WTC11 (cell line): ENCODE data around the gene TSPAN31. TPM values are rescaled to one million over a fixed set of nuclear protein-coding genes. Genes with fewer than 3 reads are reported as not detected.

ENCODE experiments used
- ATAC-seq: fragments of 200-7000 bp; cut with Tn5 transposase; 2 replicates; pipeline ENCODE4 v1.10.0; 2021; ENCODE audit warnings: mild to moderate bottlenecking, moderate library complexity
- CTCF ChIA-PET: fragments of 300-600 bp; sonication (Branson Sonifier 250); formaldehyde crosslinking; loops from one replicate; lab custom pipeline; 2021; ENCODE audit warnings: antibody characterized with exemption; lab: Charles Lee
- POLR2A ChIA-PET: fragments of 350-600 bp; sonication (Branson Sonifier 250); formaldehyde crosslinking; loops from one replicate; lab custom pipeline; 2021; ENCODE audit warnings: antibody characterized with exemption; lab: Charles Lee
- DNase-seq: peaks from one replicate; pipeline ENCODE4 v3.0.0; 2021; ENCODE audit warnings: low spot score
- H3K27ac Mint-ChIP-seq: 2 replicates; pipeline ENCODE4 v1.8.0; 2021; ENCODE audit warnings: mixed read lengths
- H3K27me3 Mint-ChIP-seq: 2 replicates; pipeline ENCODE4 v1.8.0; 2021; ENCODE audit warnings: low read depth, mild to moderate bottlenecking, moderate library complexity, mixed read lengths
- H3K36me3 Mint-ChIP-seq: 2 replicates; pipeline ENCODE4 v1.8.0; 2021; ENCODE audit warnings: mixed read lengths
- H3K4me1 Mint-ChIP-seq: 2 replicates; pipeline ENCODE4 v1.8.0; 2022; ENCODE audit warnings: mixed read lengths
- H3K4me3 Mint-ChIP-seq: 2 replicates; pipeline ENCODE4 v1.8.0; 2021; ENCODE audit warnings: mild to moderate bottlenecking, moderate library complexity, mixed read lengths
- H3K9me3 Mint-ChIP-seq: 2 replicates; pipeline ENCODE4 v1.8.0; 2021; ENCODE audit warnings: mixed read lengths
- CREB1 ChIP-seq: sonication (generic); formaldehyde crosslinking; IDR thresholded peaks from 2 replicates; pipeline ENCODE4 v1.8.0; 2023; ENCODE audit warnings: mild to moderate bottlenecking, missing genetic modification reagents
- CREM ChIP-seq: sonication (generic); formaldehyde crosslinking; IDR thresholded peaks from 2 replicates; pipeline ENCODE4 v1.8.1; 2022; ENCODE audit warnings: mild to moderate bottlenecking, missing genetic modification reagents, moderate library complexity
- ELF4 ChIP-seq: sonication (generic); formaldehyde crosslinking; IDR thresholded peaks from 2 replicates; pipeline ENCODE4 v1.8.1; 2022; ENCODE audit warnings: low read depth, mild to moderate bottlenecking, moderate library complexity, missing genetic modification reagents
- FOXP1 ChIP-seq: sonication (generic); formaldehyde crosslinking; IDR thresholded peaks from 2 replicates; pipeline ENCODE4 v1.8.0; 2022; ENCODE audit warnings: missing genetic modification reagents, mild to moderate bottlenecking, moderate library complexity, borderline replicate concordance
- GABPB1 ChIP-seq: sonication (generic); formaldehyde crosslinking; IDR thresholded peaks from 2 replicates; pipeline ENCODE4 v1.8.1; 2023; ENCODE audit warnings: mild to moderate bottlenecking, missing genetic modification reagents
- GRHL2 ChIP-seq: fragments of 250-450 bp; sonication (Bioruptor Pico); IDR thresholded peaks from 2 replicates; pipeline ENCODE4 v1.8.0; 2022; ENCODE audit warnings: mild to moderate bottlenecking, moderate library complexity; ENCODE audit not compliant: insufficient replicate concordance, severe bottlenecking
- HMGA2 ChIP-seq: fragments of 250-450 bp; sonication (Bioruptor Pico); IDR thresholded peaks from 2 replicates; pipeline ENCODE4 v1.4.0; 2021; ENCODE audit warnings: mild to moderate bottlenecking, moderate library complexity
- KAT7 ChIP-seq: sonication (generic); formaldehyde crosslinking; IDR thresholded peaks from 2 replicates; pipeline ENCODE4 v1.8.1; 2023; ENCODE audit warnings: missing genetic modification reagents, mild to moderate bottlenecking, borderline replicate concordance
- MXD4 ChIP-seq: fragments of 250-450 bp; sonication (Bioruptor Pico); IDR thresholded peaks from 2 replicates; pipeline ENCODE4 v1.8.0; 2021; ENCODE audit warnings: mild to moderate bottlenecking, moderate library complexity, borderline replicate concordance
- NFATC4 ChIP-seq: fragments of 250-450 bp; sonication (Bioruptor Pico); IDR thresholded peaks from 2 replicates; pipeline ENCODE4 v1.9.0; 2021; ENCODE audit warnings: mild to moderate bottlenecking
- NFE2L1 ChIP-seq: sonication (generic); formaldehyde crosslinking; IDR thresholded peaks from 2 replicates; pipeline ENCODE4 v1.8.1; 2023; ENCODE audit warnings: missing genetic modification reagents
- NR2C2 ChIP-seq: sonication (generic); formaldehyde crosslinking; IDR thresholded peaks from 2 replicates; pipeline ENCODE4 v1.8.0; 2022; ENCODE audit warnings: mild to moderate bottlenecking, missing genetic modification reagents
- NR3C1 ChIP-seq: sonication (generic); formaldehyde crosslinking; conservative IDR thresholded peaks from 2 replicates; pipeline ENCODE4 v1.8.1; 2023; ENCODE audit warnings: low read depth, mild to moderate bottlenecking, missing genetic modification reagents
- PRRX2 ChIP-seq: fragments of 250-450 bp; sonication (Bioruptor Pico); IDR thresholded peaks from 2 replicates; pipeline ENCODE4 v1.8.0; 2021; ENCODE audit warnings: mild to moderate bottlenecking
- SMAD3 ChIP-seq: sonication (generic); formaldehyde crosslinking; IDR thresholded peaks from 2 replicates; pipeline ENCODE4 v1.8.0; 2022; ENCODE audit warnings: missing genetic modification reagents, mild to moderate bottlenecking, borderline replicate concordance
- ZNF121 ChIP-seq: sonication (generic); formaldehyde crosslinking; IDR thresholded peaks from 2 replicates; pipeline ENCODE4 v1.8.0; 2023; ENCODE audit warnings: missing genetic modification reagents
- ZNF138 ChIP-seq: sonication (generic); formaldehyde crosslinking; conservative IDR thresholded peaks from 2 replicates; pipeline ENCODE4 v1.8.1; 2022; ENCODE audit warnings: mild to moderate bottlenecking, moderate library complexity, missing genetic modification reagents
- ZNF219 ChIP-seq: sonication (generic); formaldehyde crosslinking; IDR thresholded peaks from 2 replicates; pipeline ENCODE4 v1.8.0; 2023; ENCODE audit warnings: missing genetic modification reagents, mild to moderate bottlenecking, borderline replicate concordance
- ZNF317 ChIP-seq: sonication (generic); formaldehyde crosslinking; IDR thresholded peaks from 2 replicates; pipeline ENCODE4 v1.8.1; 2023; ENCODE audit warnings: low read depth, mild to moderate bottlenecking, moderate library complexity, missing genetic modification reagents, borderline replicate concordance
- ZNF423 ChIP-seq: fragments of 250-450 bp; sonication (Bioruptor Pico); IDR thresholded peaks from 2 replicates; pipeline ENCODE4 v2.1.2; 2022; ENCODE audit warnings: mild to moderate bottlenecking, moderate library complexity
- total RNA-seq: library from RNA; stranded (reverse); gene quantifications from 3 replicates; pipeline ENCODE4 v1.2.3, GENCODE V29; 2021
- TF ChIP-seq, protein P1 (sequence below): sonication (generic); formaldehyde crosslinking; IDR thresholded peaks from 2 replicates; pipeline ENCODE4 v1.8.1; 2023; ENCODE audit warnings: mild to moderate bottlenecking, moderate library complexity, missing genetic modification reagents
- TF ChIP-seq, protein P2 (sequence below): sonication (generic); formaldehyde crosslinking; IDR thresholded peaks from 2 replicates; pipeline ENCODE4 v1.8.1; 2022; ENCODE audit warnings: low read depth, mild to moderate bottlenecking, moderate library complexity, missing genetic modification reagents, borderline replicate concordance
- TF ChIP-seq, protein P3 (sequence below): sonication (generic); formaldehyde crosslinking; IDR thresholded peaks from 2 replicates; pipeline ENCODE4 v1.8.1; 2022; ENCODE audit warnings: low read depth, missing genetic modification reagents, borderline replicate concordance

Gene TSPAN31
- total RNA-seq, 1 experiment from 2014 or later = 9.9 TPM

DNA sequence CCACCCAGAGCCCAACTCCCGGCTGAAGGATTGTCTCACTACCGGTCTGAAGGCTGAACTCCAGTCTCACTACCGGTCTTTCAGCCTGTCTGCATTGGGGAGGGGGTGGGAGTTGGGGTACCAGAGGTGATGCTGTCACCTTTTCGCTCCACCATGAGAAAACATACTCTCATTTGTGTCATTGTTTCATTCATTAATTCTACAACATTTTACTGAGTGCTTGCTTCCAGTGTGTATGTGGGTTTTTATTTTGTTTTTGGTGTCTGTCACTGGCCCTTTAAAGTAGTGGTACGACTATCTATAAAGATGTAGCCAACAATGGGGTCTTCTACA, 7.8 kb downstream of the TSPAN31 start (continued):
- TF ChIP-seq, protein P1, sequence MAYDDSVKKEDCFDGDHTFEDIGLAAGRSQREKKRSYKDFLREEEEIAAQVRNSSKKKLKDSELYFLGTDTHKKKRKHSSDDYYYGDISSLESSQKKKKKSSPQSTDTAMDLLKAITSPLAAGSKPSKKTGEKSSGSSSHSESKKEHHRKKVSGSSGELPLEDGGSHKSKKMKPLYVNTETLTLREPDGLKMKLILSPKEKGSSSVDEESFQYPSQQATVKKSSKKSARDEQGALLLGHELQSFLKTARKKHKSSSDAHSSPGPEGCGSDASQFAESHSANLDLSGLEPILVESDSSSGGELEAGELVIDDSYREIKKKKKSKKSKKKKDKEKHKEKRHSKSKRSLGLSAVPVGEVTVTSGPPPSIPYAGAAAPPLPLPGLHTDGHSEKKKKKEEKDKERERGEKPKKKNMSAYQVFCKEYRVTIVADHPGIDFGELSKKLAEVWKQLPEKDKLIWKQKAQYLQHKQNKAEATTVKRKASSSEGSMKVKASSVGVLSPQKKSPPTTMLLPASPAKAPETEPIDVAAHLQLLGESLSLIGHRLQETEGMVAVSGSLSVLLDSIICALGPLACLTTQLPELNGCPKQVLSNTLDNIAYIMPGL (CRISPR knock-in tag) = no peak
- no peak for TF ChIP-seq CREM
- TF ChIP-seq GABPB1 = no peak

DNA sequence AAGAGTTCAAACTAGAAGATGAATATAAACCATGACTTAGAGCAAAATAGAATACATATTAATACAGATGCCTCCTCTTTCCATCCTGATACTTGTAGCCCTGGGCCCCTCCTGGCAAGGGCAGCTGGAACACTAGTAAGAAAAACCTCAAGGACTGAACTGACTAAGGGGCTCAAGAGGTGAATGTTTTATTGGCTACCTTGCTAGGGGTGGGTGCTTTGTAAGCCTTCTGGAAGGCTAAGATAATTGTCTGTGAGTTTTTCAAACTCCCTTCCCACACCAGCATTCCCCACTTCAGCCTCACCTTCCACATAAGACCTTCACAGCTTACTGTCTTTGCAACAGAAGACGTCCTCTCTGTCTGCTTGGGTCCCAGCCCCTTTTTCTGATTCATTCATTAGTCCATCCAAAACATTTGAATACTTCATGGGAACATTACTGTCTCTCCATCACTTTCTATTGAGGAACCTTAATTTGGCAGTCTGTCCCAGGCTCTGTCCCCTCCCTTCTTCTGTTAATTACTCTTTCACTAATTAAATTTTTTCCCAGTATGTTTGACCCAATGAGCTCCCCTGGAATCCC, 9.0 kb downstream of the TSPAN31 start:
- no peaks in the 10 kb centered on the region for H3K9me3 Mint-ChIP-seq
- no peak overlapping the region for H3K27ac Mint-ChIP-seq
- ATAC-seq (no peak), DNase-seq (no peak)
- TF ChIP-seq MXD4 (CRISPR knock-in tag) (no peak), ELF4 (CRISPR knock-in tag) (no peak), NR2C2 (CRISPR knock-in tag) (no peak), FOXP1 (CRISPR knock-in tag) (no peak), ZNF138 (no peak), NFATC4 (CRISPR knock-in tag) (no peak), GRHL2 (no peak), NFE2L1 (no peak), ZNF317 (no peak), NR3C1 (CRISPR knock-in tag) (no peak), ZNF423 (CRISPR knock-in tag) (no peak), ZNF121 (CRISPR knock-in tag) (no peak), PRRX2 (no peak), CREB1 (no peak), KAT7 (CRISPR knock-in tag) (no peak), HMGA2 (CRISPR knock-in tag) (no peak), SMAD3 (CRISPR knock-in tag) (no peak), ZNF219 (no peak)
- TF ChIP-seq, protein P2, sequence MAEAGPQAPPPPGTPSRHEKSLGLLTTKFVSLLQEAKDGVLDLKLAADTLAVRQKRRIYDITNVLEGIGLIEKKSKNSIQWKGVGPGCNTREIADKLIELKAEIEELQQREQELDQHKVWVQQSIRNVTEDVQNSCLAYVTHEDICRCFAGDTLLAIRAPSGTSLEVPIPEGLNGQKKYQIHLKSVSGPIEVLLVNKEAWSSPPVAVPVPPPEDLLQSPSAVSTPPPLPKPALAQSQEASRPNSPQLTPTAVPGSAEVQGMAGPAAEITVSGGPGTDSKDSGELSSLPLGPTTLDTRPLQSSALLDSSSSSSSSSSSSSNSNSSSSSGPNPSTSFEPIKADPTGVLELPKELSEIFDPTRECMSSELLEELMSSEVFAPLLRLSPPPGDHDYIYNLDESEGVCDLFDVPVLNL (CRISPR knock-in tag) = no peak
- TF ChIP-seq, protein P3, sequence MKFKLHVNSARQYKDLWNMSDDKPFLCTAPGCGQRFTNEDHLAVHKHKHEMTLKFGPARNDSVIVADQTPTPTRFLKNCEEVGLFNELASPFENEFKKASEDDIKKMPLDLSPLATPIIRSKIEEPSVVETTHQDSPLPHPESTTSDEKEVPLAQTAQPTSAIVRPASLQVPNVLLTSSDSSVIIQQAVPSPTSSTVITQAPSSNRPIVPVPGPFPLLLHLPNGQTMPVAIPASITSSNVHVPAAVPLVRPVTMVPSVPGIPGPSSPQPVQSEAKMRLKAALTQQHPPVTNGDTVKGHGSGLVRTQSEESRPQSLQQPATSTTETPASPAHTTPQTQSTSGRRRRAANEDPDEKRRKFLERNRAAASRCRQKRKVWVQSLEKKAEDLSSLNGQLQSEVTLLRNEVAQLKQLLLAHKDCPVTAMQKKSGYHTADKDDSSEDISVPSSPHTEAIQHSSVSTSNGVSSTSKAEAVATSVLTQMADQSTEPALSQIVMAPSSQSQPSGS = no peak
- H3K27me3 Mint-ChIP-seq = peaks cover 55% of the 10 kb centered on the region
- CTCF ChIA-PET = interaction anchor here (1.0 kb wide), 1 partner anchor 14 kb away, joined by 4 read pairs; the partner anchor contains the start of gene CYP27B1
- H3K36me3 Mint-ChIP-seq = peaks cover 24% of the 10 kb centered on the region
- H3K4me1 Mint-ChIP-seq = peaks cover 48% of the 10 kb centered on the region
- H3K4me3 Mint-ChIP-seq = peak overlapping the region; percentile 89
- POLR2A ChIA-PET = no interaction called here
